HEK293T (cell line): Measurements from ENCODE around the gene C9orf43.

Experiments
- ARNT ChIP-seq: fragments of 450-650 bp; IDR thresholded peaks from 2 replicates; pipeline ENCODE4 v1.6.1; 2017; ENCODE audit warnings: mild to moderate bottlenecking
- BHLHE40 ChIP-seq: fragments of 450-650 bp; IDR thresholded peaks from 2 replicates; pipeline ENCODE4 v1.6.1; 2016; ENCODE audit warnings: mild to moderate bottlenecking, moderate library complexity, borderline replicate concordance
- CTBP1 ChIP-seq: fragments of 450-650 bp; IDR thresholded peaks from 2 replicates; pipeline ENCODE4 v1.6.1; 2016; ENCODE audit warnings: borderline replicate concordance
- FOXM1 ChIP-seq: fragments of 450-650 bp; IDR thresholded peaks from 2 replicates; pipeline ENCODE4 v1.6.1; 2017; ENCODE audit warnings: mild to moderate bottlenecking, borderline replicate concordance
- HDGF ChIP-seq: fragments of 450-650 bp; IDR thresholded peaks from 2 replicates; pipeline ENCODE4 v1.6.1; 2017; ENCODE audit warnings: antibody characterized with exemption, borderline replicate concordance
- L3MBTL2 ChIP-seq: fragments of 450-650 bp; conservative IDR thresholded peaks from 2 replicates; pipeline ENCODE4 v1.6.1; 2016; ENCODE audit warnings: mild to moderate bottlenecking
- NFRKB ChIP-seq: fragments of 450-650 bp; IDR thresholded peaks from 2 replicates; pipeline ENCODE4 v1.6.1; 2016; ENCODE audit warnings: mild to moderate bottlenecking, moderate library complexity
- SP1 ChIP-seq: fragments of 450-650 bp; IDR thresholded peaks from 2 replicates; pipeline ENCODE4 v1.6.1; 2017
- TF ChIP-seq, protein P1 (sequence below): fragments of 450-650 bp; IDR thresholded peaks from 2 replicates; pipeline ENCODE4 v1.6.1; 2016

DNA sequence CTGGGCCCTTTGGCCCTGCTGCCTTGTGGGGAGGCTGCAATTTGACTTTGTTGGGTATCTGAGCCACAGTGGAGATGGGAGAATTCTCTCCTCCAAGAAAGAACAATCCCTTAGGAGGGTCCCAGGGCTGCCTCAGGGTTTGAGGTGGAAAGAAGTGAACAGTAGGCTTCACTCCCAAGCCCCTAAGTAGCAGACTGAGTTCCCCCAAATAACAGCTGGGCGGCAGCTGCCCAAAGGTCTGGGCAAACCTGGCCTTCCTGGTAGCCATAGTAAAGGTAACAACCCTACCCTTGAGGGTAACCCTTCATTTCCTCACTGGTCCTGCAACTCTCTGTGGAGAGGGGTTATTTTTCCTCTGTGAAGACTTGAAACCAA, 53.7 kb downstream of the C9orf43 start:
- TF ChIP-seq L3MBTL2 (no peak), FOXM1 (no peak), SP1 (no peak), NFRKB (no peak), CTBP1 (no peak), HDGF (no peak), ARNT (no peak), BHLHE40 (no peak)
- TF ChIP-seq, protein P1, sequence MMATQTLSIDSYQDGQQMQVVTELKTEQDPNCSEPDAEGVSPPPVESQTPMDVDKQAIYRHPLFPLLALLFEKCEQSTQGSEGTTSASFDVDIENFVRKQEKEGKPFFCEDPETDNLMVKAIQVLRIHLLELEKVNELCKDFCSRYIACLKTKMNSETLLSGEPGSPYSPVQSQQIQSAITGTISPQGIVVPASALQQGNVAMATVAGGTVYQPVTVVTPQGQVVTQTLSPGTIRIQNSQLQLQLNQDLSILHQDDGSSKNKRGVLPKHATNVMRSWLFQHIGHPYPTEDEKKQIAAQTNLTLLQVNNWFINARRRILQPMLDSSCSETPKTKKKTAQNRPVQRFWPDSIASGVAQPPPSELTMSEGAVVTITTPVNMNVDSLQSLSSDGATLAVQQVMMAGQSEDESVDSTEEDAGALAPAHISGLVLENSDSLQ, result no peak
